WTC11 (cell line): ENCODE data around the gene PTPRCAP. TPM values are rescaled to one million over a fixed set of nuclear protein-coding genes. Genes with fewer than 3 reads are reported as not detected.
A peak's percentile ranks its signal among the peaks of the same experiment; 100 is the strongest.

Experiments used
- AFF4 ChIP-seq: sonication (generic); formaldehyde crosslinking; IDR thresholded peaks from 2 replicates; pipeline ENCODE4 v1.8.1; 2023; ENCODE audit warnings: mild to moderate bottlenecking, missing genetic modification reagents, borderline replicate concordance
- ATF2 ChIP-seq: sonication (generic); formaldehyde crosslinking; IDR thresholded peaks from 2 replicates; pipeline ENCODE4 v1.8.1; 2022; ENCODE audit warnings: low read depth, missing genetic modification reagents, borderline replicate concordance
- GABPB1 ChIP-seq: sonication (generic); formaldehyde crosslinking; IDR thresholded peaks from 2 replicates; pipeline ENCODE4 v1.8.1; 2023; ENCODE audit warnings: mild to moderate bottlenecking, missing genetic modification reagents
- NR2C2 ChIP-seq: sonication (generic); formaldehyde crosslinking; IDR thresholded peaks from 2 replicates; pipeline ENCODE4 v1.8.0; 2022; ENCODE audit warnings: mild to moderate bottlenecking, missing genetic modification reagents
- ZNF281 ChIP-seq: sonication (generic); formaldehyde crosslinking; IDR thresholded peaks from 2 replicates; pipeline ENCODE4 v1.8.0; 2023; ENCODE audit warnings: mild to moderate bottlenecking, missing genetic modification reagents
- ZNF532 ChIP-seq: fragments of 250-450 bp; sonication (Bioruptor Pico); IDR thresholded peaks from 2 replicates; pipeline ENCODE4 v1.9.0; 2021; ENCODE audit warnings: mild to moderate bottlenecking, borderline replicate concordance
- total RNA-seq: library from RNA; stranded (reverse); gene quantifications from 3 replicates; pipeline ENCODE4 v1.2.3, GENCODE V29; 2021
- TF ChIP-seq, protein P1 (sequence below): sonication (generic); formaldehyde crosslinking; IDR thresholded peaks from 2 replicates; pipeline ENCODE4 v1.8.1; 2023; ENCODE audit warnings: mild to moderate bottlenecking, moderate library complexity, missing genetic modification reagents

Gene PTPRCAP
- total RNA-seq, 1 experiment from 2014 or later = 3.6 TPM

GRCh38 chr11:67482827-67483798 lies 45.6 kb upstream of the PTPRCAP start, which contains the start of gene AIP (continued):
- TF ChIP-seq ZNF532 (CRISPR knock-in tag) (no peak), ZNF281 (CRISPR knock-in tag) (peak; percentile 97), ATF2 (CRISPR knock-in tag) (peak; percentile 85; the same call in 1 of the 2 replicates), NR2C2 (CRISPR knock-in tag) (peak; percentile 81), GABPB1 (CRISPR knock-in tag) (0 out of 2 replicates have a peak, but pooled peaks have one; percentile 60), AFF4 (CRISPR knock-in tag) (peak; percentile 98)
- TF ChIP-seq, protein P1, sequence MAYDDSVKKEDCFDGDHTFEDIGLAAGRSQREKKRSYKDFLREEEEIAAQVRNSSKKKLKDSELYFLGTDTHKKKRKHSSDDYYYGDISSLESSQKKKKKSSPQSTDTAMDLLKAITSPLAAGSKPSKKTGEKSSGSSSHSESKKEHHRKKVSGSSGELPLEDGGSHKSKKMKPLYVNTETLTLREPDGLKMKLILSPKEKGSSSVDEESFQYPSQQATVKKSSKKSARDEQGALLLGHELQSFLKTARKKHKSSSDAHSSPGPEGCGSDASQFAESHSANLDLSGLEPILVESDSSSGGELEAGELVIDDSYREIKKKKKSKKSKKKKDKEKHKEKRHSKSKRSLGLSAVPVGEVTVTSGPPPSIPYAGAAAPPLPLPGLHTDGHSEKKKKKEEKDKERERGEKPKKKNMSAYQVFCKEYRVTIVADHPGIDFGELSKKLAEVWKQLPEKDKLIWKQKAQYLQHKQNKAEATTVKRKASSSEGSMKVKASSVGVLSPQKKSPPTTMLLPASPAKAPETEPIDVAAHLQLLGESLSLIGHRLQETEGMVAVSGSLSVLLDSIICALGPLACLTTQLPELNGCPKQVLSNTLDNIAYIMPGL = peak; percentile 57; the same call in 1 of the 2 replicates
